IMR-90 (cell line): ENCODE measurements around the gene EHD4. TPM values are rescaled to one million over a fixed set of nuclear protein-coding genes. Genes with fewer than 3 reads are reported as not detected.
A peak's percentile ranks its signal among the peaks of the same experiment; 100 is the strongest.

Experiments
- ATAC-seq: fragments of 200-7000 bp; cut with Tn5 transposase; 2 replicates; pipeline ENCODE4 v1.9.1; 2020; ENCODE audit warnings: low read depth, mild to moderate bottlenecking, moderate library complexity
- BruUV-seq: library from RNA; stranded (reverse); fragments of 400-500 nt; replicated peaks from 2 replicates; lab custom pipeline; 2021; lab: Mats Ljungman, UMichigan
- CTCF ChIA-PET: fragments of 300-600 bp; formaldehyde crosslinking; extraction: SDS; loops from one replicate; lab custom pipeline; 2021; ENCODE audit warnings: antibody characterized with exemption; lab: Yijun Ruan, JAX
- POLR2A ChIA-PET: fragments of 300-600 bp; sonication (Branson Sonifier 250); formaldehyde crosslinking; loops from one replicate; lab custom pipeline; 2022; ENCODE audit warnings: antibody characterized with exemption; ENCODE audit not compliant: unreplicated experiment; lab: Charles Lee
- DNase-seq: peaks from one replicate; pipeline ENCODE4 v3.0.0; 2013
- H2AFZ ChIP-seq: replicated peaks from 2 replicates; pipeline ENCODE3; 2013; ENCODE audit warnings: low read length, mild to moderate bottlenecking; ENCODE audit not compliant: poor library complexity
- H2AK5ac ChIP-seq: 2 replicates; pipeline ENCODE4 v1.6.1; 2013; ENCODE audit warnings: low read depth, low read length, inconsistent platforms
- H2AK9ac ChIP-seq: replicated peaks from 2 replicates; pipeline ENCODE3; 2013; ENCODE audit warnings: mild to moderate bottlenecking, low read depth, low read length, moderate library complexity; ENCODE audit not compliant: poor library complexity
- H2BK120ac ChIP-seq: 2 replicates; pipeline ENCODE4 v1.6.1; 2013; ENCODE audit warnings: low read depth, low read length, inconsistent platforms
- H2BK15ac ChIP-seq: 3 replicates; pipeline ENCODE4 v1.6.1; 2013; ENCODE audit warnings: low read depth, low read length, inconsistent platforms
- H2BK20ac ChIP-seq: 2 replicates; pipeline ENCODE4 v1.6.1; 2013; ENCODE audit warnings: low read depth, mild to moderate bottlenecking, inconsistent platforms, low read length, moderate library complexity
- H2BK5ac ChIP-seq: 2 replicates; pipeline ENCODE4 v1.6.1; 2013; ENCODE audit warnings: mild to moderate bottlenecking, low read depth, low read length, inconsistent platforms; ENCODE audit not compliant: poor library complexity, severe bottlenecking
- H3K14ac ChIP-seq: replicated peaks from 2 replicates; pipeline ENCODE4 v1.6.1; 2013; ENCODE audit warnings: low read depth, low read length, inconsistent platforms
- H3K18ac ChIP-seq: 2 replicates; pipeline ENCODE4 v1.6.1; 2013; ENCODE audit warnings: low read depth, low read length, control low read depth
- H3K23ac ChIP-seq: 2 replicates; pipeline ENCODE4 v1.6.1; 2013; ENCODE audit warnings: low read depth, low read length, inconsistent platforms
- H3K27ac ChIP-seq: 2 replicates; pipeline ENCODE4 v1.5.1; 2013; ENCODE audit warnings: mild to moderate bottlenecking, control low read depth, low read length; ENCODE audit not compliant: insufficient read depth
- H3K27me3 ChIP-seq: 2 replicates; pipeline ENCODE4 v1.6.1; 2013; ENCODE audit warnings: low read length; ENCODE audit not compliant: control insufficient read depth, insufficient read depth
- H3K36me3 ChIP-seq: 2 replicates; pipeline ENCODE4 v1.6.1; 2013; ENCODE audit warnings: low read length, mixed read lengths; ENCODE audit not compliant: control insufficient read depth, insufficient read depth
- H3K4ac ChIP-seq: 2 replicates; pipeline ENCODE4 v1.6.1; 2013; ENCODE audit warnings: low read depth, low read length, inconsistent platforms
- H3K4me1 ChIP-seq: 2 replicates; pipeline ENCODE4 v1.6.1; 2013; ENCODE audit warnings: low read length, mixed read lengths; ENCODE audit not compliant: control insufficient read depth, insufficient read depth
- H3K4me2 ChIP-seq: 2 replicates; pipeline ENCODE4 v1.6.1; 2013; ENCODE audit warnings: low read depth, mild to moderate bottlenecking, control low read depth, low read length, moderate library complexity
- H3K4me3 ChIP-seq: 2 replicates; pipeline ENCODE4 v1.5.1; 2013; ENCODE audit warnings: low read depth, mild to moderate bottlenecking, control low read depth, low read length, moderate library complexity; ENCODE audit not compliant: insufficient read depth
- H3K56ac ChIP-seq: 2 replicates; pipeline ENCODE4 v1.6.1; 2013; ENCODE audit warnings: low read length, inconsistent platforms; ENCODE audit not compliant: insufficient read depth; ENCODE audit errors: extremely low read depth
- H3K79me1 ChIP-seq, 2 experiments: 2 replicates each; pipeline ENCODE4 v1.6.1; 2013; ENCODE audit warnings: low read length in 2 of 2, inconsistent platforms in 1 of 2, low read depth in 1 of 2
- H3K9ac ChIP-seq: 2 replicates; pipeline ENCODE4 v1.6.1; 2013; ENCODE audit warnings: low read depth, low read length, control low read depth
- H3K9me1 ChIP-seq: 2 replicates; pipeline ENCODE4 v1.6.1; 2013; ENCODE audit warnings: low read length, inconsistent platforms; ENCODE audit not compliant: insufficient read depth
- H3K9me3 ChIP-seq: 2 replicates; pipeline ENCODE4 v1.6.1; 2013; ENCODE audit warnings: low read length; ENCODE audit not compliant: control insufficient read depth, insufficient read depth
- H4K20me1 ChIP-seq: 2 replicates; pipeline ENCODE4 v1.6.1; 2013; ENCODE audit warnings: low read length, inconsistent platforms; ENCODE audit not compliant: insufficient read depth
- H4K5ac ChIP-seq: 2 replicates; pipeline ENCODE4 v1.6.1; 2013; ENCODE audit warnings: mild to moderate bottlenecking, low read depth, low read length, control low read depth
- H4K8ac ChIP-seq, 2 experiments: 2 replicates each; pipeline ENCODE4 v1.6.1; 2013; ENCODE audit warnings: low read depth in 2 of 2, low read length in 2 of 2, control low read depth in 1 of 2, inconsistent platforms in 1 of 2
- H4K91ac ChIP-seq: 2 replicates; pipeline ENCODE4 v1.6.1; 2013; ENCODE audit warnings: low read depth, low read length, inconsistent platforms; ENCODE audit not compliant: insufficient read depth
- FOS ChIP-seq: fragments of 150-350 bp; IDR thresholded peaks from 2 replicates; pipeline ENCODE4 v1.6.1; 2016; ENCODE audit warnings: low read depth, low read length
- POLR2A ChIP-seq: IDR thresholded peaks from 2 replicates; pipeline ENCODE4 v1.6.1; 2012; ENCODE audit warnings: mild to moderate bottlenecking, low read depth, low read length
- RFX5 ChIP-seq: IDR thresholded peaks from 2 replicates; pipeline ENCODE4 v1.8.0; 2012; ENCODE audit warnings: low read depth, mild to moderate bottlenecking, low read length, moderate library complexity
- SMC3 ChIP-seq: fragments of 150-350 bp; IDR thresholded peaks from 2 replicates; pipeline ENCODE4 v1.6.1; 2016; ENCODE audit warnings: low read depth, mild to moderate bottlenecking, antibody characterized with exemption, low read length, moderate library complexity
- WGBS, 2 experiments: methylation state at CpG; one replicate each; pipeline versions ENCODE4 v1.1.5 to v1.1.7; 2013; ENCODE audit warnings: missing lambda C conversion rate in 2 of 2; ENCODE audit not compliant: insufficient read length in 1 of 2; ENCODE audit errors: extremely low coverage in 2 of 2; 5-methylcytosine and 5-hydroxymethylcytosine counted together
- dilution Hi-C: fragments of 300-500 bp; cut with HindIII; formaldehyde crosslinking; loops from one replicate; pipeline ENCODE4 v1.14.3; 2018; ENCODE audit warnings: low sequenced_read_pairs; ENCODE audit not compliant: unreplicated experiment
- in situ Hi-C: fragments of 300-500 bp; cut with MboI; formaldehyde crosslinking; loops from 3 replicates; pipeline ENCODE4 v1.14.3; 2019; ENCODE audit warnings: low sequenced_read_pairs, inconsistent platforms, mixed read lengths
- intact Hi-C: fragments of 100-400 bp; cut with micrococcal nuclease; formaldehyde crosslinking; loops from 2 replicates; pipeline ENCODE4 v1.10.0; 2022
- polyA plus RNA-seq, 3 experiments: library from polyadenylated mRNA; depleted of rRNA; stranded (reverse); fragments of >200 nt; gene quantifications; 2 replicates each; pipeline ENCODE4 v1.2.3, GENCODE V29; 2012; ENCODE audit warnings: low replicate concordance in 1 of 3
- total RNA-seq: library from RNA; depleted of rRNA; stranded (reverse); fragments of >200 nt; gene quantifications from 2 replicates; pipeline ENCODE4 v1.2.3, GENCODE V29; 2012
- TF ChIP-seq, protein P1 (sequence below): conservative IDR thresholded peaks from 2 replicates; pipeline ENCODE4 v1.5.1; 2012; ENCODE audit warnings: mild to moderate bottlenecking, low read depth, low read length, improper control_type of control experiment

Gene EHD4
- total and polyA plus RNA-seq, 2 of the 4 experiments (the other 2 are of a cell fraction) = 21.0 to 29.0 TPM

DNA sequence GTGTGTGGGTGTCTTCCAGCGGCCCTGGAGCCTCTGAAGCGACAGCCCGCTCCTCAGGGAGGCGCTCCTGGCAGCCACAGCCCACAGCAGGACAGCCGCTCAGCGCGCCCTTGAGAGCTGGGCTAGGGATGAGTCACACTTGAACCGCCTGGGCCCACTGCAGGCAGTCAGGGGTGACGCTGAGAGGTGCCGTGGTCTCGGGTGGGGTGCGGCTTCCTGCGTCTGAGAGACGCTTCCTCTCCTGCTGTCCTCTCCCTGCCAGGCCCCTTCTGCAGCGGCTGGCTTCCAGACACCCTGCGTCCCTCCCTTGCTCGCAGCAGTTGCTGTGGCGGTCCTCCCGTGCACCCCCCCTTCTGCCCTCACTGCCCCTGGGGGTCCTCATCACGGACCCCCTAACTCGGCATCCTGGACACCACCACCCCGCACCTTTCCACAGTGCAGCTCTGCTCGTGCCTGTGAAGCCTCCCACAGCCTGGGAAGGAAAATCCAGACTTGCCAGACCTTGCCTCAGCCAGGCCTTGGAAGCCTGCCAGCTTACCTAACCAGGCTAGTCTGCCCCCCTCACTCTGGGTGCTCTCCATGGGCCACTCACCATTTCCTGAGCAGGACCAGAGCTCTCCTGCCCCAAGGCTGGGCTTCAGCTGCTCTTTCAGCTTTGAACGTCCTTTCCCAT lies 77.4 kb downstream of the EHD4 start (continued):
- TF ChIP-seq SMC3 = no peak; the same call in 1 of the 2 replicates
- TF ChIP-seq POLR2A = no peak
- peak; percentile 73; the same call in 1 of the 2 replicates for TF ChIP-seq FOS

DNA sequence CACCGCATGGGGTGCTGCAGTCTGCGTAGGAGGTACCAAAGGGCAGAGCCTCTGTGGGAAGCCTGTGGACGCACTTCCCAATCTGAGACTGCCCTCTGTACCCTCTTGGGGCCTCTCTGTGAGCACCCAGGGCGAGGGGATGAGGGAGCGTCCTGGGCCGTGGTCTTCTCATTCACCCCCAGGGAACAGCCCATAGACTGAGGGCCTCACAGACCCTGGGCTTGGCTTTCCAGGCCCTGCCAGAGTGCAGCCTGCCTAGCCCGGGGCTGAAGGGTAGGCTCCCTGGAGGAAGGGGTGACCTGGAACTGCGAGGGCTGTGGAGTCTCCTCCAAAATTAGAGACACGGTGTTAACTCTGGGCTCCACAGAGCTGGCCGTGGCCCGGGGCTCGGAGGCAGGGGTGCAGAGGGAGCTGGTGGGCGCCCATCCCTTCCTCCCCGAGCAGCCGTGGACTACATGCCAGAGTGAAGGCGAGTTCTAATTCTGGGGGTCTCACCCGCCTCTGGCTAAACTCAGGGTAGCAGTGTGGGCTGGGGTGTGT lies 78.0 kb downstream of the EHD4 start:
- DNase-seq (no peak), ATAC-seq (peak; percentile 11; the same call in 1 of the 2 replicates)
- H4K5ac ChIP-seq = no peak overlapping the region
- intact Hi-C loops = no loop called here
- 0 out of 2 replicates have a peak overlapping the region, but pooled peaks have one; percentile 19 for H2BK20ac ChIP-seq
- H3K18ac ChIP-seq = no peak overlapping the region
- H3K4me2 ChIP-seq = 0 out of 2 replicates have a peak overlapping the region, but pooled peaks have one; percentile 41
- H2AFZ ChIP-seq = peak overlapping the region; percentile 81
- in situ Hi-C loops = no loop called here
- H3K23ac ChIP-seq = no peak overlapping the region
- TF ChIP-seq SMC3 = no peak
- TF ChIP-seq, protein P1, sequence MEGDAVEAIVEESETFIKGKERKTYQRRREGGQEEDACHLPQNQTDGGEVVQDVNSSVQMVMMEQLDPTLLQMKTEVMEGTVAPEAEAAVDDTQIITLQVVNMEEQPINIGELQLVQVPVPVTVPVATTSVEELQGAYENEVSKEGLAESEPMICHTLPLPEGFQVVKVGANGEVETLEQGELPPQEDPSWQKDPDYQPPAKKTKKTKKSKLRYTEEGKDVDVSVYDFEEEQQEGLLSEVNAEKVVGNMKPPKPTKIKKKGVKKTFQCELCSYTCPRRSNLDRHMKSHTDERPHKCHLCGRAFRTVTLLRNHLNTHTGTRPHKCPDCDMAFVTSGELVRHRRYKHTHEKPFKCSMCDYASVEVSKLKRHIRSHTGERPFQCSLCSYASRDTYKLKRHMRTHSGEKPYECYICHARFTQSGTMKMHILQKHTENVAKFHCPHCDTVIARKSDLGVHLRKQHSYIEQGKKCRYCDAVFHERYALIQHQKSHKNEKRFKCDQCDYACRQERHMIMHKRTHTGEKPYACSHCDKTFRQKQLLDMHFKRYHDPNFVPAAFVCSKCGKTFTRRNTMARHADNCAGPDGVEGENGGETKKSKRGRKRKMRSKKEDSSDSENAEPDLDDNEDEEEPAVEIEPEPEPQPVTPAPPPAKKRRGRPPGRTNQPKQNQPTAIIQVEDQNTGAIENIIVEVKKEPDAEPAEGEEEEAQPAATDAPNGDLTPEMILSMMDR = no peak
- TF ChIP-seq RFX5 = no peak
- H3K4me3 ChIP-seq = no peak overlapping the region
- H3K14ac ChIP-seq = peak overlapping the region; percentile 61
- CTCF ChIA-PET = interaction anchor here (1.0 kb wide), 1 partner anchor 11 kb away, joined by 4 read pairs; no protein-coding TSS in a partner anchor
- H2BK5ac ChIP-seq = no peak overlapping the region
- H3K56ac ChIP-seq = no peak overlapping the region
- peaks cover 6% of the 10 kb centered on the region; the same call in 1 of the 2 replicates for H3K4me1 ChIP-seq
- 100% methylated on average over 6 of the region's 17 CpGs; no CpG with 5 or more reads in 1 of the 2 experiments for WGBS, 2 experiments
- H3K9me1 ChIP-seq = peaks cover 6% of the 10 kb centered on the region; the same call in 1 of the 2 replicates
- peak overlapping the region; percentile 91 for H2AK9ac ChIP-seq
- peak overlapping the region; percentile 7; the same call in 1 of the 2 replicates for H2AK5ac ChIP-seq
- POLR2A ChIA-PET = no interaction called here
- peaks cover 5% of the 10 kb centered on the region; the same call in 1 of the 2 replicates for H3K36me3 ChIP-seq
- H4K20me1 ChIP-seq = no peaks in the 10 kb centered on the region
- no peaks in the 10 kb centered on the region for H3K9me3 ChIP-seq
- H2BK120ac ChIP-seq = no peak overlapping the region; the same call in 1 of the 2 replicates
- H3K27me3 ChIP-seq = peaks cover 4% of the 10 kb centered on the region; the same call in 1 of the 2 replicates
- no TSS peak for BruUV-seq
- dilution Hi-C loops = no loop called here
- no peak overlapping the region for H2BK15ac ChIP-seq
- H3K79me1 ChIP-seq = no peaks in the 10 kb centered on the region
- no peak overlapping the region for H4K91ac ChIP-seq
- H3K4ac ChIP-seq = peak overlapping the region; percentile 29
- peak overlapping the region in 1 of 2 experiments; percentile 37; a peak in 1 of 4 replicates for H4K8ac ChIP-seq
- H3K27ac ChIP-seq = no peak overlapping the region
- no peak overlapping the region for H3K9ac ChIP-seq
